ENCODE measurements around the gene SYT15B. TPM values are rescaled to one million over a fixed set of nuclear protein-coding genes. Genes with fewer than 3 reads are reported as not detected.
"Not testable (repeated sequence)": the region's sequence is repeated elsewhere in the genome, so short reads cannot be mapped to it uniquely, and the experiment has no call there.

The SYT15B gene
- under 0.01 TPM in 1 of 2 replicates, not detected in the other for total RNA-seq (2012; rRNA removed)

- not testable (repeated sequence) for H3K27me3 ChIP-seq (ENCODE audit: control insufficient read depth, insufficient read depth, low read length); H3K36me3 ChIP-seq (ENCODE audit: insufficient read depth, low read length); H3K4me1 ChIP-seq (ENCODE audit: control insufficient read depth, insufficient read depth, low read length); H3K4me3 ChIP-seq (ENCODE audit: low read length); H3K9me3 ChIP-seq (replicated peaks; ENCODE audit: low read length); H3K9ac ChIP-seq (ENCODE audit: low read depth, low read length); H3K4me2 ChIP-seq (ENCODE audit: low read length)
These were observed at the start of gene SYT15B for GRCh38 chr10:47763554-47764175. SYT15B (minus strand) TSS chr10:47763592; CDS start chr10:47762640, 952 bp downstream.

- not testable (repeated sequence) for H3K9me3 ChIP-seq (replicated peaks; ENCODE audit: low read length); H3K4me2 ChIP-seq (ENCODE audit: low read length); H3K4me3 ChIP-seq (ENCODE audit: low read length); H3K27me3 ChIP-seq (ENCODE audit: control insufficient read depth, insufficient read depth, low read length); H3K9ac ChIP-seq (ENCODE audit: low read depth, low read length); H3K4me1 ChIP-seq (ENCODE audit: control insufficient read depth, insufficient read depth, low read length); H3K36me3 ChIP-seq (ENCODE audit: insufficient read depth, low read length)
These were observed 16.2 kb upstream of the SYT15B start for GRCh38 chr10:47779590-47779989.

GRCh38 chr10:47775361-47776231, 12.2 kb upstream of the SYT15B start:
- not testable (repeated sequence) for H3K4me2 ChIP-seq (ENCODE audit: low read length); H3K9me3 ChIP-seq (replicated peaks; ENCODE audit: low read length); H3K4me1 ChIP-seq (ENCODE audit: control insufficient read depth, insufficient read depth, low read length); H3K27me3 ChIP-seq (ENCODE audit: control insufficient read depth, insufficient read depth, low read length); H3K9ac ChIP-seq (ENCODE audit: low read depth, low read length); H3K4me3 ChIP-seq (ENCODE audit: low read length); H3K36me3 ChIP-seq (ENCODE audit: insufficient read depth, low read length)

GRCh38 chr10:47770745-47771144, 7.4 kb upstream of the SYT15B start:
- H3K9me3 ChIP-seq (replicated peaks; ENCODE audit: low read length); H3K27me3 ChIP-seq (ENCODE audit: control insufficient read depth, insufficient read depth, low read length); H3K9ac ChIP-seq (ENCODE audit: low read depth, low read length); H3K36me3 ChIP-seq (ENCODE audit: insufficient read depth, low read length); H3K4me1 ChIP-seq (ENCODE audit: control insufficient read depth, insufficient read depth, low read length); H3K4me2 ChIP-seq (ENCODE audit: low read length); H3K4me3 ChIP-seq (ENCODE audit: low read length): not testable (repeated sequence)

GRCh38 chr10:47768578-47769115, 5.3 kb upstream of the SYT15B start:
- H3K4me3 ChIP-seq (ENCODE audit: low read length); H3K4me2 ChIP-seq (ENCODE audit: low read length); H3K9me3 ChIP-seq (replicated peaks; ENCODE audit: low read length); H3K4me1 ChIP-seq (ENCODE audit: control insufficient read depth, insufficient read depth, low read length); H3K27me3 ChIP-seq (ENCODE audit: control insufficient read depth, insufficient read depth, low read length); H3K9ac ChIP-seq (ENCODE audit: low read depth, low read length); H3K36me3 ChIP-seq (ENCODE audit: insufficient read depth, low read length): not testable (repeated sequence)

GRCh38 chr10:47768085-47768484, 4.7 kb upstream of the SYT15B start:
- not testable (repeated sequence) for H3K36me3 ChIP-seq (ENCODE audit: insufficient read depth, low read length); H3K9me3 ChIP-seq (replicated peaks; ENCODE audit: low read length); H3K9ac ChIP-seq (ENCODE audit: low read depth, low read length); H3K27me3 ChIP-seq (ENCODE audit: control insufficient read depth, insufficient read depth, low read length); H3K4me3 ChIP-seq (ENCODE audit: low read length); H3K4me1 ChIP-seq (ENCODE audit: control insufficient read depth, insufficient read depth, low read length); H3K4me2 ChIP-seq (ENCODE audit: low read length)

- H3K36me3 ChIP-seq (ENCODE audit: insufficient read depth, low read length); H3K27me3 ChIP-seq (ENCODE audit: control insufficient read depth, insufficient read depth, low read length); H3K4me3 ChIP-seq (ENCODE audit: low read length); H3K4me2 ChIP-seq (ENCODE audit: low read length); H3K9me3 ChIP-seq (replicated peaks; ENCODE audit: low read length); H3K4me1 ChIP-seq (ENCODE audit: control insufficient read depth, insufficient read depth, low read length); H3K9ac ChIP-seq (ENCODE audit: low read depth, low read length): not testable (repeated sequence)
These were observed 3.8 kb upstream of the SYT15B start for GRCh38 chr10:47767236-47767635.

- not testable (repeated sequence) for H3K27me3 ChIP-seq (ENCODE audit: control insufficient read depth, insufficient read depth, low read length); H3K9me3 ChIP-seq (replicated peaks; ENCODE audit: low read length); H3K36me3 ChIP-seq (ENCODE audit: insufficient read depth, low read length); H3K4me2 ChIP-seq (ENCODE audit: low read length); H3K4me3 ChIP-seq (ENCODE audit: low read length); H3K4me1 ChIP-seq (ENCODE audit: control insufficient read depth, insufficient read depth, low read length); H3K9ac ChIP-seq (ENCODE audit: low read depth, low read length)
These were observed 1.8 kb upstream of the SYT15B start for GRCh38 chr10:47765232-47765631.

- not testable (repeated sequence) for H3K9me3 ChIP-seq (replicated peaks; ENCODE audit: low read length); H3K4me2 ChIP-seq (ENCODE audit: low read length); H3K4me1 ChIP-seq (ENCODE audit: control insufficient read depth, insufficient read depth, low read length); H3K36me3 ChIP-seq (ENCODE audit: insufficient read depth, low read length); H3K4me3 ChIP-seq (ENCODE audit: low read length); H3K27me3 ChIP-seq (ENCODE audit: control insufficient read depth, insufficient read depth, low read length); H3K9ac ChIP-seq (ENCODE audit: low read depth, low read length)
These were observed 478 bp downstream of the SYT15B start for GRCh38 chr10:47762674-47763553.

- not testable (repeated sequence) for H3K9me3 ChIP-seq (replicated peaks; ENCODE audit: low read length); H3K4me2 ChIP-seq (ENCODE audit: low read length); H3K27me3 ChIP-seq (ENCODE audit: control insufficient read depth, insufficient read depth, low read length); H3K9ac ChIP-seq (ENCODE audit: low read depth, low read length); H3K4me3 ChIP-seq (ENCODE audit: low read length); H3K36me3 ChIP-seq (ENCODE audit: insufficient read depth, low read length); H3K4me1 ChIP-seq (ENCODE audit: control insufficient read depth, insufficient read depth, low read length)
These were observed 4.5 kb downstream of the SYT15B start for GRCh38 chr10:47758855-47759254.

- not testable (repeated sequence) for H3K27me3 ChIP-seq (ENCODE audit: control insufficient read depth, insufficient read depth, low read length); H3K9ac ChIP-seq (ENCODE audit: low read depth, low read length); H3K36me3 ChIP-seq (ENCODE audit: insufficient read depth, low read length); H3K9me3 ChIP-seq (replicated peaks; ENCODE audit: low read length); H3K4me3 ChIP-seq (ENCODE audit: low read length); H3K4me2 ChIP-seq (ENCODE audit: low read length); H3K4me1 ChIP-seq (ENCODE audit: control insufficient read depth, insufficient read depth, low read length)
These were observed 7.2 kb downstream of the SYT15B start for GRCh38 chr10:47756169-47756568.
